BLaER1 (cell line): ENCODE results near the gene ASB7.

Experiments
- H3K27ac ChIP-seq: shearing (Covaris generic); formaldehyde crosslinking; 2 replicates; pipeline ENCODE4 v1.8.1; 2022
- H3K27me3 ChIP-seq: shearing (Covaris generic); formaldehyde crosslinking; 2 replicates; pipeline ENCODE4 v1.8.1; 2022
- H3K36me3 ChIP-seq: shearing (Covaris generic); formaldehyde crosslinking; 2 replicates; pipeline ENCODE4 v1.8.1; 2022
- H3K4me1 ChIP-seq: shearing (Covaris generic); formaldehyde crosslinking; 2 replicates; pipeline ENCODE4 v1.8.1; 2022
- H3K4me2 ChIP-seq: shearing (Covaris generic); formaldehyde crosslinking; 2 replicates; pipeline ENCODE4 v1.8.1; 2022
- H3K4me3 ChIP-seq: shearing (Covaris generic); formaldehyde crosslinking; 2 replicates; pipeline ENCODE4 v1.8.1; 2022
- H3K9ac ChIP-seq: shearing (Covaris generic); formaldehyde crosslinking; 2 replicates; pipeline ENCODE4 v1.8.1; 2022
- H3K9me3 ChIP-seq: shearing (Covaris generic); formaldehyde crosslinking; 2 replicates; pipeline ENCODE4 v1.8.1; 2022
- H4K20me1 ChIP-seq: shearing (Covaris generic); formaldehyde crosslinking; 2 replicates; pipeline ENCODE4 v1.8.1; 2022
- Cebpa-rat ChIP-seq: shearing (Covaris generic); IDR thresholded peaks from 2 replicates; pipeline ENCODE4 v1.8.1; 2022

ASB7 gene

DNA sequence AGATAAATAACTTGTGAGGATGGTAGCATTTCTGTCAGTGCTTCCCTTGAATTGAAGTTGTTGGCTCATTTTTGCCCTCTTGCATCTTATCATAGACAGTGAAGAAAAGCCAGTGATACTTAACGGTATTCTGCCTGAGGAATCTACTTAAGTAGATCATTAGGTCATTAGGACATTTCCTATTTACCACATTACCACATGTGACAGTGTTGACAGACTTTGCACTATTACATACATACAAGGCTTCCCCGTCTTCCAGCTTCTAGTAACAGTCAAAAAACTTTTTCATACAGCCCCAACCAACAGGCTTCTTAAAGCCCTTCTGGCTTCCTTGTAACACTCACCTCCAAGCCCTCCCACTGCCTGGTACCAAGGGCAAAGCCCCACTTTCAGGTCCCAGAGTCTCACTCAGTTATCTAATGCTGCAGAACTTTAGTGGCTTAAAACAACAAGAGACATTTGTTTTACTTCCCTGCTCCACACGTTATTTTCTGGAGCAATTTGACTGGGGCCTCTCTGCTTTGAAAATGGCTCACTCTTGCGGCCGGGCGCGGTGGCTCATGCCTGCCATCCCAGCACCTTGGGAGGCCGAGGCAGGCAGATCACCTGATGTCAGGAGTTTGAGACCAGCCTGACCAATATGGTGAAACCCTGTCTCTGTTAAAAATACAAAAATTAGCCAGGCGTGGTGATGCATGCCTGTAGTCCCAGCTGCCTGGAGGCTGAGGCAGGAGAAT lies 40.0 kb downstream of the ASB7 start:
- 0 out of 2 replicates have a peak, but pooled peaks cover 4% of the 10 kb centered on the region for H3K36me3 ChIP-seq
- H3K27me3 ChIP-seq, result no peaks in the 10 kb centered on the region
- H4K20me1 ChIP-seq, result peaks cover 98% of the 10 kb centered on the region
- no peak overlapping the region for H3K27ac ChIP-seq
- no peaks in the 10 kb centered on the region for H3K4me1 ChIP-seq
- TF ChIP-seq Cebpa-rat, result no peak
- no peak overlapping the region for H3K4me3 ChIP-seq
- H3K9ac ChIP-seq, result no peak overlapping the region
- no peak overlapping the region for H3K4me2 ChIP-seq
- H3K9me3 ChIP-seq, result no peaks in the 10 kb centered on the region

DNA sequence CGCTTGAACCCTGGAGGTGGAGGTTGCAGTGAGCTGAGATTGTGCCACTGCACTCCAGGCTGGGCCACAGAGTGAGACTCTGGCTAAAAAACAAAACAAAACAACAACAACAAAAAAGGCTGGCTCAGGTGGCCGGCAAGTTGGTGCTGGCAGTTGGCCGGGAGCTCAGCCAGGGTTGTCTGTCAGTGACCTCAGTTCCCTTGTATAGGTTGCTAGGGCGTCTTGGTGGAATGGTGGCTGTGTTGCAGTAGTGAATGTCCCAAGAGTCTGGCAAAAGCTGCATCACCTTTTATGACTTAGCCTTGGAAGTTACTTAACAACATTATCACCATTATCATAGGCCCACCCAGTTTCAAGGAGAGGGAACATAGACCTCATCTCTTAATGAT lies 40.6 kb downstream of the ASB7 start:
- TF ChIP-seq Cebpa-rat, result no peak
- H3K36me3 ChIP-seq, result peaks cover 10% of the 10 kb centered on the region; the same call in 1 of the 2 replicates
- H4K20me1 ChIP-seq, result peaks cover 98% of the 10 kb centered on the region
- H3K27me3 ChIP-seq, result no peaks in the 10 kb centered on the region
- no peak overlapping the region for H3K4me2 ChIP-seq
- H3K9ac ChIP-seq, result no peak overlapping the region
- no peak overlapping the region for H3K4me3 ChIP-seq
- H3K4me1 ChIP-seq, result no peaks in the 10 kb centered on the region
- no peaks in the 10 kb centered on the region for H3K9me3 ChIP-seq
- H3K27ac ChIP-seq, result no peak overlapping the region

GRCh38 chr15:100645671-100646070 lies 43.3 kb downstream of the ASB7 start:
- peaks cover 74% of the 10 kb centered on the region for H4K20me1 ChIP-seq
- H3K4me1 ChIP-seq, result no peaks in the 10 kb centered on the region
- H3K9ac ChIP-seq, result no peak overlapping the region
- no peak for TF ChIP-seq Cebpa-rat
- H3K4me2 ChIP-seq, result no peak overlapping the region
- H3K4me3 ChIP-seq, result no peak overlapping the region
- no peak overlapping the region for H3K27ac ChIP-seq
- no peaks in the 10 kb centered on the region for H3K27me3 ChIP-seq
- peaks cover 15% of the 10 kb centered on the region for H3K36me3 ChIP-seq
- no peaks in the 10 kb centered on the region for H3K9me3 ChIP-seq

- TF ChIP-seq Cebpa-rat, result no peak
- H3K4me2 ChIP-seq, result no peak overlapping the region
These were observed 46.6 kb downstream of the ASB7 start for GRCh38 chr15:100648951-100649350.

DNA sequence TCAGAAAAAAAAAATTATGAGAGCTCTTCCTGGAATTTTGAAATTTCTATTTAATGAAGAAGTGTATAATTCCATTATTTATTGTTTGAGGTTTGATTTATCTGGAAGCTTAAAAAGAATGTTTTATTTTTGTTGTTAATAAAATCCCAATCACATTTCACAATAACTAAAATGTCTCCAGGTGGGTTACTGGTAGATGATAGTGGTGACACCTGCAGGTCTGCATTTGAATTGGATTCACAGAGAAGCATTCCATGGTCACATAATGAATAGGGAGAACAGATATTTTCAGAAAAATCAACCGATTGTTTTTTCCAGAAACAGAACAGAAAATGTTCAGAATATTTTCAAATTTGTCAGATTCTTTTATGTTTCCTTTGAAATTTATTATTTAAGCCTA lies 48.3 kb downstream of the ASB7 start:
- no peak overlapping the region for H3K4me2 ChIP-seq
- TF ChIP-seq Cebpa-rat, result no peak
- H3K4me3 ChIP-seq, result no peak overlapping the region
- peaks cover 30% of the 10 kb centered on the region for H4K20me1 ChIP-seq
- H3K9ac ChIP-seq, result no peak overlapping the region
- no peaks in the 10 kb centered on the region for H3K4me1 ChIP-seq
- H3K9me3 ChIP-seq, result no peaks in the 10 kb centered on the region
- H3K27ac ChIP-seq, result no peak overlapping the region
- peaks cover 19% of the 10 kb centered on the region for H3K36me3 ChIP-seq
- no peaks in the 10 kb centered on the region for H3K27me3 ChIP-seq

More at GRCh38 chr15:100648951-100649350, 46.6 kb downstream of the ASB7 start:
- Histone ChIP-seq H3K9ac (no peak overlapping the region), H3K4me1 (no peaks in the 10 kb centered on the region), H3K36me3 (peaks cover 19% of the 10 kb centered on the region), H3K27ac (no peak overlapping the region), H3K27me3 (no peaks in the 10 kb centered on the region), H3K4me3 (no peak overlapping the region), H4K20me1 (peaks cover 47% of the 10 kb centered on the region), H3K9me3 (no peaks in the 10 kb centered on the region)

GRCh38 chr15:100651253-100651652 lies 48.9 kb downstream of the ASB7 start:
- Histone ChIP-seq H3K9ac (no peak overlapping the region), H3K27ac (no peak overlapping the region), H3K27me3 (no peaks in the 10 kb centered on the region), H3K9me3 (no peaks in the 10 kb centered on the region), H3K4me3 (no peak overlapping the region), H3K36me3 (peaks cover 19% of the 10 kb centered on the region), H3K4me2 (no peak overlapping the region), H3K4me1 (no peaks in the 10 kb centered on the region), H4K20me1 (peaks cover 24% of the 10 kb centered on the region)
- TF ChIP-seq Cebpa-rat, result no peak

- Histone ChIP-seq H3K27me3 (no peaks in the 10 kb centered on the region), H3K4me3 (no peak overlapping the region), H3K9ac (no peak overlapping the region), H3K27ac (no peak overlapping the region), H3K36me3 (peaks cover 19% of the 10 kb centered on the region), H3K4me1 (no peaks in the 10 kb centered on the region), H3K4me2 (no peak overlapping the region), H3K9me3 (no peaks in the 10 kb centered on the region), H4K20me1 (peaks cover 16% of the 10 kb centered on the region)
- no peak for TF ChIP-seq Cebpa-rat
These were observed 49.7 kb downstream of the ASB7 start for GRCh38 chr15:100652116-100652515.

GRCh38 chr15:100653608-100654007 lies 51.2 kb downstream of the ASB7 start:
- Histone ChIP-seq H3K27me3 (no peaks in the 10 kb centered on the region), H4K20me1 (0 out of 2 replicates have a peak, but pooled peaks cover 5% of the 10 kb centered on the region), H3K4me2 (no peak overlapping the region), H3K9ac (no peak overlapping the region), H3K36me3 (peaks cover 11% of the 10 kb centered on the region), H3K27ac (no peak overlapping the region), H3K4me3 (no peak overlapping the region), H3K9me3 (no peaks in the 10 kb centered on the region), H3K4me1 (peaks cover 8% of the 10 kb centered on the region; the same call in 1 of the 2 replicates)
- no peak for TF ChIP-seq Cebpa-rat

- no peak overlapping the region for H3K9ac ChIP-seq
- no peaks in the 10 kb centered on the region for H3K27me3 ChIP-seq
- no peaks in the 10 kb centered on the region for H3K36me3 ChIP-seq
- H4K20me1 ChIP-seq, result no peaks in the 10 kb centered on the region
- no peak overlapping the region for H3K27ac ChIP-seq
- TF ChIP-seq Cebpa-rat, result no peak
- H3K4me2 ChIP-seq, result no peak overlapping the region
- no peak overlapping the region for H3K4me3 ChIP-seq
- H3K9me3 ChIP-seq, result no peaks in the 10 kb centered on the region
- H3K4me1 ChIP-seq, result peaks cover 8% of the 10 kb centered on the region; the same call in 1 of the 2 replicates
These were observed 56.5 kb downstream of the ASB7 start for GRCh38 chr15:100658895-100659294.

DNA sequence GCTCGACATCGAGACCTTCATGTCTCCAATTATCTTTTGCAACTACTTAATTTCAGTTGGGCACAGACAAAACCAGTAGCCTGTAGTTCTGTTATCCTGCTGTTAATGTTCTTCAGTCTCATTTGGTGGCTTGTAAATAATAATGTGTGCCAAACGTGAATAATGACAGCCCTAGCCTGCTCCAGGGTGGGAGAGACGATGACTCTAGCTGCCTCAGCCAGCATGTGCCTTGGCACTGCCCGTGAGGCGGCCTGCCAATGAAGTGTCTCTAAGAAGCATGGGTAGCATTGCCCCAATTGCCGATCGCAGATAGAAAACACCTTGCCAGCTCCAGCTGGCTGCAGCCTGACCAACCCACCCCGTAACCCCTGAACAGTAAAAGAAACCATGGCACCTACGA lies 58.8 kb downstream of the ASB7 start:
- Histone ChIP-seq H3K4me1 (peaks cover 8% of the 10 kb centered on the region; the same call in 1 of the 2 replicates), H3K27me3 (no peaks in the 10 kb centered on the region), H4K20me1 (no peaks in the 10 kb centered on the region), H3K9me3 (no peaks in the 10 kb centered on the region), H3K4me2 (no peak overlapping the region), H3K36me3 (no peaks in the 10 kb centered on the region), H3K9ac (no peak overlapping the region), H3K27ac (no peak overlapping the region), H3K4me3 (no peak overlapping the region)
- TF ChIP-seq Cebpa-rat, result no peak
